ENCODE data around the gene RESF1.
"Not testable (repeated sequence)": the region's sequence is repeated elsewhere in the genome, so short reads cannot be mapped to it uniquely, and the experiment has no call there.

RESF1 gene, protein sequence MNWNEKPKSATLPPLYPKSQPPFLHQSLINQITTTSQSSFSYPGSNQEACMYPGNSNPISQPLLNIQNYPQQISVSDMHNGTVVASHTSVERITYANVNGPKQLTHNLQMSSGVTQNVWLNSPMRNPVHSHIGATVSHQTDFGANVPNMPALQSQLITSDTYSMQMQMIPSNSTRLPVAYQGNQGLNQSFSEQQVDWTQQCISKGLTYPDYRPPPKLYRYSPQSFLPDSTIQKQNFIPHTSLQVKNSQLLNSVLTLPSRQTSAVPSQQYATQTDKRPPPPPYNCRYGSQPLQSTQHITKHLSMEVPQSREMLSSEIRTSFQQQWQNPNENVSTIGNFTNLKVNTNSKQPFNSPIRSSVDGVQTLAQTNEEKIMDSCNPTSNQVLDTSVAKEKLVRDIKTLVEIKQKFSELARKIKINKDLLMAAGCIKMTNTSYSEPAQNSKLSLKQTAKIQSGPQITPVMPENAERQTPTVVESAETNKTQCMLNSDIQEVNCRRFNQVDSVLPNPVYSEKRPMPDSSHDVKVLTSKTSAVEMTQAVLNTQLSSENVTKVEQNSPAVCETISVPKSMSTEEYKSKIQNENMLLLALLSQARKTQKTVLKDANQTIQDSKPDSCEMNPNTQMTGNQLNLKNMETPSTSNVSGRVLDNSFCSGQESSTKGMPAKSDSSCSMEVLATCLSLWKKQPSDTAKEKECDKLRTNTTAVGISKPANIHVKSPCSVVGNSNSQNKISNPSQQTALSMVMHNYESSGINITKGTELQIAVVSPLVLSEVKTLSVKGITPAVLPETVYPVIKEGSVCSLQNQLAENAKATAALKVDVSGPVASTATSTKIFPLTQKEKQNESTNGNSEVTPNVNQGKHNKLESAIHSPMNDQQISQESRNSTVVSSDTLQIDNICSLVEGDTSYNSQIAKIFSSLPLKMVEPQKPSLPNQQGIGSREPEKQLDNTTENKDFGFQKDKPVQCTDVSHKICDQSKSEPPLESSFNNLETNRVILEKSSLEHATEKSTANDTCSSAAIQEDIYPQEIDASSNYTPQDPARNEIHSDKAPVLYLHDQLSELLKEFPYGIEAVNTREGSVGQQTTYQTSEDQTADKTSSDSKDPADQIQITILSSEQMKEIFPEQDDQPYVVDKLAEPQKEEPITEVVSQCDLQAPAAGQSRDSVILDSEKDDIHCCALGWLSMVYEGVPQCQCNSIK (N-terminal part only)

DNA sequence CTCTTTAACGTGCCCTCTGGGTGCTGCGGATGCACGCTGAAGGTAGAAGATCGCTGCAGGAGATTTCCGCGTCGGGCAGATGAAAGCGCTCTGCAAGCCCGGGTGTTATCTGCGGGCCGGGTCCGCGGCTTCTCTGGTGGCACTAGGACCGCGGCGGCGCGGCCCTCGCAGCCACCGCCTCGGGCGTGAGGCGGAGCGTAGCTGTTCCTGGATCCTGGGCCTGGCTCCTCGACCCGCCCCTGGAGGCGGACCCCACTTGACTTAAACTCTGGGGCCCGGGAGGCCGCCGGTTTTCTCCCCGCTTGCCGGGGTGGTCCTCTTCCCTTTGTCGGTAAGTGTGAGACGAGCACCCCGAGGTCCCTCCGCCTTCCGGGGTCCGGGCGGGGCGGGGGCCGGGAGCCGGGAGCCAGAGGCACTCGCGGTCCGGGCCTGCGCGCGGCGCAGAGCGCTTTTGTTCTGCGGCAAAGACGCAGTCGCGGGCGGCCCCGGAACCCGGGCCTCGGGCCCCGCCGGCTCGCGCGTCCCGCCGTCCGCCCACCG, at the start of gene RESF1:
TSS of gene RESF1 (plus strand) at position 255 of the 540 bp plus-strand sequence. CDS start 21,541 bp downstream, outside the sequence.
- peak; percentile 84 to 85 for DNase-seq

DNA sequence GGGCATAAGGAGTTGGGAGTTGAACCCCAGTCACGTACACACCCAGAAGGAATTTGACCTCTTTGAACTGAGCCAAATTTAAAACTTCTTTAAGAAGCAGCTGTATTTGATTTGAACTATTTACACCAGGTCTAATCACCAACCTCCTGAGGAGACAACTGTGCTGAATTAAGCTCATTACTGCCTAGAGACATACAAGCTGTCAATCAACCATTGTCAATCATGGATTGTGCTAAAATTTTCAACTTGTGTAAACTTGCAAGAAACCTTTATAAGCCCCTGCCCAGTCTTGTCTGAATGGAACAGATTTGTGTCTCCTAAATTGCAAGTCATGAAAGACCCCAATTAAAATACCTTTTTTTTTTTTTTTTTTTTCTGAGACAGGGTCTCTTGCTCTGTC, 44.3 kb upstream of the RESF1 start:
- no peak for DNase-seq

DNA sequence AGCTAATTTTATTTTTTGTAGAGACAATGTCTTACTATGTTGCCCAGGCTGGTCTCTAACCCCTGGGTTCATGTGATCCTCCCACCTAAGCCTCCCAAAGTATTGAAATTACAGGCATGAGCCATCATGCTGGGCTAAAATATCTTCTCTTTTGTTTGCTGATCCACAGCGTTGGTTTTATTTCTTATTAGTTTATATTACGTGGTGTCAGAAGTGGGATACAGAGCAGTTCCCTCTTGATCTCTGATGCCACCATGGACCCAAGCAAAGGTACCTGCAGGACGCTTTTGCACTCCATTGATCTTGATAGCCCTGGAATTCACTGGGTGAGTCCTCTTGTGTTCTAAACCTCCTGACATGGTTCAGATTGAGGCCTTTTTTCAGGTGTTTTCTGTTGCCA, 43.8 kb upstream of the RESF1 start:
- no peak for DNase-seq

DNA sequence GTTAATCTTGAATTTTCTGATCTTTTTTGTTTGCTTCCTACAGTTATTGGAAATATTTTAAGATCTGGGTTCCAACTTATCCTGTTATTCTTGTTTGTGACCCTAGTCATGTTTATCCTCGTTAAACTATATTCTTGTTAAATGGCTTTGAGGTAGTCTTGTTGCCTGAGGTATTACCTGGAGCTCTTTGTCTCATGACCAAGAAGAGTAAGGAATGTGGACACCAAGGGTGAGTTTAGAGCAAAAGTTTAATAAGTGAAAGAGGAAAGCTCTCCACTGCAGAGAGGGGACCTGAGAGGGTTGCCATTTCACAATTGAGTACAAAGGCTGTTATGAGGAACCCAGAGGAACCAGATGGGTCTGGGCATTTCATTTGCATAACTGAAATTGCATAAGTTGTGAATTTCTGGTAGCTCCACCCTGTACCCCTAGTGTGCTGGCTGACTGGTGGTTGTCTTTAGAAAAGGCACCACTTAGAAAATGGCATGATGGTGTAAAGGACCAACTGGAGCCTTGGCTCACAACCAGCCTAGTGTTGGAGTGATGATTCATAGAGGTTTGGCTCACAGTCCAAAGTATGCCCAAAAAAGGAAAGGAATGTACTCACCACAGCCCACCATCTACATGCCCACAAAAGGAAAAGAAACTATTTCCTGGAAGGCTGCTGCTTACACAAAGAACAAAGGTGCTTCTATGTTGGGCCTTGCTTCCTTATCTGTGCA, 36.7 kb upstream of the RESF1 start:
- DNase-seq, result no peak

DNA sequence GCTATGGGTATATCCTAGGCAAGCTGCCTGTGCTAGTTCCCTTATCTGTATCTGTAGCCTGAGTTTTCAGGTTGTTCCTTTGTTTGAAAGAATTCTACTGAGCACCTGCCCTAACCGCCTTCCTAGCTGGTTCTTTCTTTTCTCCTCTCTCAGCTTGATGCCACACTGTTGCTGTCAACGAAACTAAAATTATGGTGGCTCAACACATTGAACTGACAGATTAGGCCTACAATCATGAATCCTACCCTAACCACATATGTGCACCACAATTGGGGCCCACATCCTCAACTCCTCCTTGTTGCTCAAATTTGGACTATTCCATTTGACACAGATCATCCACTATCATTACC, 36.2 kb upstream of the RESF1 start:
- no peak for DNase-seq

DNA sequence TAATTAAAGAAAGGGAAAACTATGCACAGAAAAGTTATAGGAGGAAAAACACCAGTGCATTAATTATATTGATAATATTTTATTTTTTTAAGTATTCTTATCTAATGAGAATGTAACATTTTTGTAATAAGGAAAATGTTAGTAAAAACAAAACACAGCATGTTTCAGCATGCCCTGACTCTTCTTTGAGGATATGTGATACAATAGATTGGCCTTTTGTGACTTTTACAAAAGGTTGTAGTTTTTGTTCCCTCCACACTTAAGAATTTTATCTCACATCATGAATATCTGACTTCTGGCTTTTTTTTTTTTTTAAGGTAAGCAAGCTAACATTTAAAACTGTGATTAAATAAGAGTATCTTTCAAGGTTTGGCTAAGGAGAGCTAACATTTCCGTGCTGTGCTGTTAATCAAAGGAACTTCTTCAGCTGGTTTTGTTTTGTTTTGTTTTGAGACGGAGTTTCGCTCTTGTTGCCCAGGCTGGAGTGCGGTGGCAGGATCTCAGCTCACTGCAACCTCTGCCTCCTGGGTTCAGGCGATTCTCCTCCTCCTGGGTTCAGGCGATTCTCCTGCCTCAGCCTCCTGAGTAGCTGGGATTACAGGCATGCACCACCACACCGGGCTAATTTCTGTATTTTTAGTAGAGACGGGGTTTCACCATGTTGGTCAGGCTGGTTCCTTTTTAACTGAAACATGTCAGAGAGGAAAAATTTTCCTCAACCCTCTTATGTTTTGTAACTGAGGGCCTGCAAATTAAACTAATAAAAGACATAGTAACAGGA, 30.8 kb upstream of the RESF1 start:
- no peak for DNase-seq

DNA sequence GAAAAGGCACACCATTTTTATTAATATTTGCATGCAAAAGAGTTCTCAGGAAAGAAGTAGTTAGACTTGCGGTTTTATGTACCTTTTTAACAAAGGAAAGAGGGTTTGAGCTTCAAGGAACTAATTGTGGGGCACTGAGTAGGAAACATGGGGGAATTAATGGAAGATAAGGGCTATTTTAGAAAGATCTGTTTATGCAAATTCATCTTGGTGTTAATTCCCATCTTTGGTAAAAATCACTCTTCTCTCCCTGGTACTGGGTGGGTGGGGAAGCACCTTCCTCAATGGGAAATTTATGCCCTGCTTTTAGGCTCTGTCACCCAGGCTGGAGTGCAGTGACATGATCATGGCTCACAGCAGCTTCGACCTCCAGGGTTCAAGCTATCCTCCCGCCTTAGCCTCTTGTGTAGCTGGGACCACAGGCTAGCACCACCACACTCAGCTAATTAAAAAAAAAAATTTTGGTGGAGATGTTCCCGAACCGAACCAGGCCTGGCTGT, 30.1 kb upstream of the RESF1 start:
- DNase-seq, result no peak

DNA sequence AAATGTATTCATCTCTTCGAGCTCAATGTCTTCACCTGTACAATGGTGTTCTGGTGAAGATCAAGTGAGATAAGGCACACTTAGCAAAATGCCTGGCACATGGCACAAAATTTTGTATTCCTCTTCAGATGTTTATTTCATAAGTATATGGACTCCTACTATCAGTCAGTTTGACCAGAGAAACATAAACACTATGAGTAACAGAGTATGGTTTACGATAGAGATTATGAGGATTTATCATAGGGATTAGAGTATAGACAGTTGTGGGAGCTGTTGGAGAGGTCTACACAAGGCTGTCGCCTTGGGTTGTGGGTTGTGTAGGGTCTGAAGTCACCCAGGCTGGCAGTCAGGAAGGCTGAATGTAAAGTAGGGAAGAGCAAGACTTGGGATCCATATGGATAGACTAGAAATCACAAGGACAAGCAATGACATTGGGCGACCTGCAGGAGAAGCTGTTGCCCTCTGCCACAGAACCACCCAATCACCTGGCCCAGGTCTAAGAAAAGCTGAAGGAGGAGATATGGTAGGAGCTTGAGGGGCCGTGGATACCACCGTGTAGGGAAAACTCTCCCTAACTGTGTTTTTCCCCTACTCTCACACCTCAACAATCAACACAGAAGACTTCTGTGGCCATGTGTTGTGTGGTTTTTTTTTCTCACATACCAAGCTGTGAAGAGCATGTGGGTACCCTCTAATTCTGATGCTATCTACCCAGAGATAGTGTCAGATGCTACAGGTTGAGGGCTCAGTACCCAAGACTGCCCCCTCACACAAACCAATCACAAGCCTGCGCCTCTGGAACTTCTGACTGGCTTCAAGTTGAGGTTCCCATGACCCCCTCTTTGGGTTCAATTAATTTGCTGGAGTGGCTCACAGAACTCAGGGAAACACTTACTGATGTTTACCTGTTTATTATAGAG, 27.2 kb upstream of the RESF1 start:
- no peak for DNase-seq

DNA sequence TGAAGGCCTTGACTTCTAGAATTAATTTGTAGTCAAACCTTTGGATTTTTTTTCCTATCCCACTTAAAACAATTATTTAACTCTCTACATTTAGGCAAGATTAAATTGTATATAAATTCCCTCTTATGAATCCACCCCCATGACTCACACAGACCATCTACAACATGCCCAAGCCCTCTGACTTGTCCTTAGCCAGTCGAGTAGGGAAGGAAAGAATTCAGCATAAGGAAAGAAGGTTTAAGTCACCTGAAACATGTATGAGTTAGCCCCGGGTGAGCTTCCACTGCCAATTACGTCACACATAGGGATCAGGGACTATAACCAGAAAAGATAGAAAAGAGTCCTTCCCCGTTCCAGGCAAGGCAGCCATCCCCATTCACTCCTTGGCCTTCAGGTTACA, 14.9 kb upstream of the RESF1 start:
- no peak for DNase-seq

DNA sequence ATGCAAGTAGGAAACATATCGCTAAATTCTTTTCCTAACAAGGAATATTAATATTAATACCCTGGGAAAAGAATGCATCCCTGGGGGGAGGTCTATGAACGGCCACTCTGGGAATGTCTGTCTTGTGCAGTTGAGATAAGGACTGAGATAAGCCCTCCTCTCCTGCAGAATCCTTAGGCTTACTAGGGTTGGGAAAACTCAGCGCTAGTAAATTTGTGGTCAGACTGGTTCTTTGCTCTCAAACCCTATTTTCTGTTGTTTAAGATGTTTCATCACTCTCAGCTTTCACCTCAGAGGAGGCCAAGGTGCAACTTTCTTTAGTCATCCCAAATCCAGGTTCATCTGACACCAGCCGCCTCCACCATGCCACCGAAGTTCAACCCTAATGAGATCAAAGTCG, 11.2 kb upstream of the RESF1 start:
- no peak for DNase-seq

DNA sequence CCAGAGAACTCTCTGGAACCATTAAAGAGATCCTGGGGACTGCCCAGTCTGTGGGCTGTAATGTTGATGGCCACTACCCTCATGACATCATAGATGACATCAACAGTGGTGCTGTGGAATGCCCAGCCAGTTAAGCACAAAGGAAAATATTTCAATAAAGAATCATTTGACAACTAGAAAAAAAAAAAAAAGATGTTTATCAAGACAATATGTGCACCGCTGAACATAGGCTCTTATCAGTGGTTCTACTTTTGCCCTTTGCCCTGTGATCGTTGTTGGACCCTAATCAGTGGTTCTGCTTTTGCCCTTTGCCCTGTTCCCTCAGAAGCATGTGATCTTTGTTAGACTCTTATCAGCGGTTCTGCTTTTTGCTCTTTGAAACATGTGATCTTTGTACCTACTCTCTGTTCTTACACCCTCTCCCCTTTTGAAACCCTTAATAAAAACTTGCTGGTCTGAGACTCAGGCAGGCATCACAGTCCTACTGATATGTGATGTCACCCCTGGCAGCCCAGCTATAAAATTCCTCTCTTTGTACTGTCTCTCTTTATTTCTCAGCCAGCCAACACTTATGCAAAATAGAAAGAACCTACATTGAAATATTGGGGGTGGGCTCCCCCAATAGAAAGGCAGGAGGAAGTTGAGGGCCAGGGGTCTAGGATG, 10.4 kb upstream of the RESF1 start:
- not testable (repeated sequence) for DNase-seq

DNA sequence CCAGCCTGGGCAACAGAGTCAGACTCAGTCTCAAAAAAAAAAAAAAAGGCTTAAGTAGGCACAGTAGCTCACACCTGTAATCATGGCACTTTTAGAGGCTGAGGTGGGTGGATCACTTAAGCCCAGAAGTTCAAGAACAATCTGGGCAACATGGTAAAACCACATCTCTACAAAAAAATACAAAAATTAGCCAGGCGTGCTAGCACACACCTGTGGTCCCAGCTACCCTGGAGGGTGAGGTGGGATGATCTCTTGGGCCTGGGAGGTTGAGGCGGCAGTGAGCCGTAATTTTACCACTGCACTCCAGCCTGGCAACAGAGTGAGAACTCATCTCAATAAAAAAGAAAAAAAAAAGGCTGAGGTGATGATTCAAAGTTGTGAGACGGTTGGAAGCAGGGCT, 9.1 kb upstream of the RESF1 start:
- no peak for DNase-seq

DNA sequence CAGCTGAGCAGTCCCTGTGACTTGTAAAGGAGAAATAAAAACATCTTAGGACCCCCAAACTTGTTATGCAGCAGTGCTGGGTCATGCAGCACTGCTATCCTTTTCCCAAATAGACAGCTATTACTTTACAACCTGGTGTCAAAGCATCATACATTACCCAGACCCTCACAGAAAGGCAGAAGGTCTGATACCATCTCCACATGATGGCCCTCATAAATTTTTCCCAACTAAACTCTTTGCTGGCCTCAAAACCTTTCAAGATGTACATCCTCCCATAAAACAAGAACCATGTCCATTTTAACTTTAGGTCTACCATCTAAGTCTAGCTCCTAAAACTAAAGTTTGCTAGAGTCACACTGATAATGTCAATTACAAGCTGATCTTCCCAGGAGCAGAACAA, 8.7 kb upstream of the RESF1 start:
- no peak for DNase-seq

DNA sequence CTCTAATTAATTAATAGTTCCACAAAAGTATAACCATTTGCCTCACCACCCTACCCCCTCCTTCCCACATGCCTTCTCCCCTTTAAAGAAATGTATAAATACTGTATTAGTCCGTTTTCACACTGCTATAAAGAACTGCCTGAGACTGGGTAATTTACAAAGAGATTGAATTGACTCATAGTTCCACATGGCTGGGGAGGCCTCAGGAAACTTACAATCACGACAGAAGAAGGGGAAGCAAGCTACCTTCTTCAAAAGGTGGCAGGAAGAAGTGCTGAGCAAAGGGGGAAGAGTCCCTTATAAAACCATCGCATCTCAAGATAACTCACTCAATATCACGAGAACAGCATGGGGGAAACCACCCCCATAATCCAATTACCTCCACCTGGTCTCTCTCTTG, 8.2 kb upstream of the RESF1 start:
- no peak for DNase-seq

DNA sequence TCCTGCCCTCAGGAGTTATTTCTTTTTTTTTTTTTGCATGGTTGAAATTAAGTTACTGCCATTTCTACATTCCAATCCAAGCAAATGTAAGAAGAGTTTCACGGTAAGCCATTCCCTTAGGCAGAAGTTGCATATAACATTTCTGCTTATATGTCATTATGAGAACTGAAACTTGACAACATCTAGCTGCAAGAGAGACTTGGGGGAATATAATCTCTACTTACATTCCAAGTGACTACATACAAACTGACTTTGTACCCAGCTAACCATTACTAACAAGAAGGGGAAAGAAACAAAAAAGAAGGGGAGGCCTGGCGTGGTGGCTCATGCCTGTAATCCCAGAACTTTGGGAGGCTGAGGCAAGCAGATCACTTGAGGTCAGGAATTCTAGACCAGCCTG, 7.3 kb upstream of the RESF1 start:
- DNase-seq, result no peak

DNA sequence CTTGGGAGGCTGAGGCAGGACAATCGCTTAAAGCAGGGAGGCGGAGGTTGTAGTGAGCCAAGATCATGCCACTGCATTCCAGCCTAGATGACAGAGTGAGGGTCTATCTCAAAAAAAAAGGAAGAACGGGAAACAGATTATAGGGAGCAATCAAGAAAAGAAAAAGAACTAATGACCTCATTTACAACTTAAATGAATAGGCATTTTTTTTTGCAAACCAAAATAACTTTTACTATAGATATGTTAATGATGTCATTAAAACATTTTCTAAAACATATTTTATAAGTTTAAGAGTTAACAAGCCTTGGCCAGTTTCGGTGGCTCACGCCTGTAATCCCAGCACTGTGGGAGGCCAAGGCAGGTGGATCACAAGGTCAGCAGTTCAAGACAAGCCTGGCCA, 6.8 kb upstream of the RESF1 start:
- DNase-seq, result no peak

DNA sequence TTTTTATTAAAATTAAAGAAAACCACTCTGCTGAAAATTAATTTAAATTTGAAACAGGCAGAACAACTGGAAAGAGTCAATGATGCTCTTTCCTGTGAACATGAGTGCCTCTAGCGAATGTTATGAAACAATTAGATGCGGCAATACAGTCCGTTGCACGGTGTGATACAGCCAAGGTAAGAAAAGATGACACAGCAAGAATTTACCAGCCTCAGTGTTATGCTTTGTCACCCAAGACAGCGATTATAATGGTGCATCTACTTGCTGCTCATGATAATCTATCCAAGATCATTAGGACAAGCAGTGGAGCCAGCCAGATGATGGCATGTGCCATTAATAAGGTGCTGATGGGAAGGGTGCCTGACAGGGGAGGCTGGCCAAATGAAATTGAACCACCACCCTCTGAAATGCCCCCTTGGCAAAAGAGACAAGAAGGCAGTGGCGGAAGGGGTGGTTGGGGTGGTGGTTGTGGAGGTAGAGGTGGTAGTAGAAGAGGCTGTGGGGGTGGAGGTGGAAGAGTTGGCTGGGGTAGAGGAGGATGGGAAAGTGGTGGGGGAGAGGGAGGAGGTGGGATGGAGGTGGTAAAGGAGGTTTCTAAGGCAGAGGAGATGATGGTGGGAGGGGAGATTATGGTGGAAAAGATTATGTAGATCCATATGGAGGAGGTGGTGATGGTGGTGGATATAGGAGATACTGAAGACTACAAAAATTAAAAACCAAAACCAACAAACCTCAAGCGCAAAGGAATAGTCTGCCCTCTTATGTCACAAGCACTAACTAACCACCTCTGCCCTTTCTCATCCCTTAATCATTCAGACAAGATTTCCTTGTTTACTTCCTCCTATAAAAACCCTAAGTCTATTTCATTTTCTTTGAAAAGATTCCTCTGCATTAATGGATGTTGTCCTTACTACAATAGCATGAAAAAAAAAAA, 4.0 kb upstream of the RESF1 start:
- DNase-seq, result no peak

DNA sequence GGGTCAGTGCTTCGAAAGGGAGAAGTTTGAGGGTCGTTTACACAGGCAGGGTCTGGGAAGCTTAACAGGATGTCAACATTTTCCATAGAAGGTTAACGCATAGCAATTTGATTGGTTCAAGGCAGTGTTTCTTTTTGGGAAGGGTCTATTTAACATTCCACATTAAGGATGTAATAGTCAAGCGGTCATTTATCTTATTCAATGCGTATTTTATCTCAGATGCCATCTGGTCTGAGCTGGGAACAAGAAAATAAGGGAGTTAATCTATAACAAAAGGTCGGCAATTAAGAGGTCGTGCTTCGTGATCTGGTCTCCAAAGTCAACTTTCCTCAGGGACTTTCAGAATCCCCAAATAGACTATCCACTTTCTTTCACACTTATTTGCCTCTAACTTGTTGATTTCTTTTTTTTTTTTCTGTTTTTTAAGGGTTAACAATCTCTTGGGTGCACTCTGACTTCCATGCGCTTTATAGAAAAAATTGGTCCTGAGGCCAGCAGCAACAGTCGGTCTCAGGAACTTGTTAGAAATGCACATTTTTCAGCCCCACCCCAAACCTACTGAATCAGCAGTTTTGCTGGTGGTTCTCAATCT, 550 bp upstream of the RESF1 start:
- no peak for DNase-seq
